ENCODE results near the gene PLXNA2. TPM values are rescaled to one million over a fixed set of nuclear protein-coding genes. Genes with fewer than 3 reads are reported as not detected.

PLXNA2 gene
- total RNA-seq, 1 donor from 2014 or later, result 14.1 TPM

DNA sequence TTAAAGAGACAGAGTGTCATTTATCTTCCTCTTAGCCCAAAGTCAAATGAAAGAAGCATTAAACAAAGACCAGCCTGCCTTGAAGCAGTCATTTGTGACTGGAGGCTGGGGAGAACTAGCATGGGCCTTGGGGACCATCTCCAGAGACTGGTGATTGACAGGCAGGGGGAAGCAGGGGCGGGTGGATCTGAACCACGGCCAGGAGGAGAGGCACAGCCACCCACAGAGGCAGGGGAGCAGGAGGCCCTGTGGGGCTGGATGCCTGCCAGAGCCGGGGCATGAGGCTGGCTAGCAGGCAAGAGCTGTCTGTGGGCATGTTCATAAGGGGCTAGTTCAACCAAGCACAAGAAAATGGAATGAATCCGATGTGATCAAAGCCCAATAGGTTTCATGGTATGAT is 73.9 kb downstream of the PLXNA2 start:
- Histone ChIP-seq H3K27me3 (ENCODE audit: control insufficient read depth in 3 of 3, insufficient read depth in 3 of 3, low read length in 3 of 3) (no peaks in the 10 kb centered on the region), H3K4me1 (ENCODE audit: control insufficient read depth in 3 of 3, insufficient read depth in 3 of 3, low read length in 3 of 3) (peaks cover 36 to 47% (median 38%) of the 10 kb centered on the region in 3 donors), H3K9me3 (ENCODE audit: control insufficient read depth in 3 of 3, low read length in 3 of 3) (no peaks in the 10 kb centered on the region), H3K36me3 (ENCODE audit: control insufficient read depth in 3 of 3, insufficient read depth in 3 of 3, low read length in 3 of 3) (no peaks in the 10 kb centered on the region), H3K9ac (ENCODE audit: low read depth in 1 of 3, low read length in 3 of 3) (no peak overlapping the region), H3K27ac (ENCODE audit: low read depth, low read length) (no peak overlapping the region), H3K4me3 (ENCODE audit: low read length in 3 of 3) (no peak overlapping the region)

DNA sequence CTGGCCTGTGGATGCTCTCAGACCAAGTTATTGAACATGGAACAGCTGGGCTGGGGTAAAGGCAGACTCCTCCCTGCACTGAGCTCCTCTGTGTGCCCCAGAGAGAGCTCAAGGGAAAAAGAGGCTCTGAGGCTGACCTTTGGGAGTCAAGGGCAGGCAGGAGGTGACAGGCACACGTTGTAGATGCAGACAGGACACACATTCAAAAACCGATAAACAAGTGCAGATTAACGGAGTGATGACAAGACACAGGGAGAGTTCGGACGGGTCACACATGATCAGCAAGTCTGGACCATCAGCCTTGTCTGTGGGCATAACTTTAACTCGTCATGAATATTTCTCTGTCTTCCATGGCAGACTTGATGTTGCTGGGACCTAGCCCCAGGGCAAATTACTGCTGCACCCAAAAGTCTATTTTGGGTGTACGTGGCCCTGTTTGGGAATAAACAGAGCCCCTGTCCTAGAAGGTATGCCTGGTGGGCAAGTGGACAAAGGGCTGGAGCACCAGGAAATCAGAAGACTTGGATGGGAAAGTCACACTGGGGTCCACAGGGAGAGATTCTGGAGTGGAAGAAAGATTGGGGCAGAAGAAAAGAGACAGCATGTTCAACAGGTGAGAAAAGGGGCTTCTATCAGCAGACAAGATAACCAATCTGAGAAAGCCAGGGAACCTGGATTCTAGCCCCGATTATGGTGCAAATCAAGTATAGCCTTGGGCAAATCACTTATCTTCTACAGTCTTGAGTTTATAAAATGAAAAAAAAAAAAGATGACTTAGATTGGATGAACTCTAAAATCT is 74.9 kb downstream of the PLXNA2 start:
- Histone ChIP-seq H3K27ac (ENCODE audit: low read depth, low read length) (no peak overlapping the region), H3K9ac (ENCODE audit: low read depth in 1 of 3, low read length in 3 of 3) (no peak overlapping the region), H3K4me3 (ENCODE audit: low read length in 3 of 3) (no peak overlapping the region), H3K36me3 (ENCODE audit: control insufficient read depth in 3 of 3, insufficient read depth in 3 of 3, low read length in 3 of 3) (no peaks in the 10 kb centered on the region), H3K4me1 (ENCODE audit: control insufficient read depth in 3 of 3, insufficient read depth in 3 of 3, low read length in 3 of 3) (peaks cover 36 to 47% (median 36%) of the 10 kb centered on the region in 3 donors), H3K27me3 (ENCODE audit: control insufficient read depth in 3 of 3, insufficient read depth in 3 of 3, low read length in 3 of 3) (no peaks in the 10 kb centered on the region), H3K9me3 (ENCODE audit: control insufficient read depth in 3 of 3, low read length in 3 of 3) (no peaks in the 10 kb centered on the region)

DNA sequence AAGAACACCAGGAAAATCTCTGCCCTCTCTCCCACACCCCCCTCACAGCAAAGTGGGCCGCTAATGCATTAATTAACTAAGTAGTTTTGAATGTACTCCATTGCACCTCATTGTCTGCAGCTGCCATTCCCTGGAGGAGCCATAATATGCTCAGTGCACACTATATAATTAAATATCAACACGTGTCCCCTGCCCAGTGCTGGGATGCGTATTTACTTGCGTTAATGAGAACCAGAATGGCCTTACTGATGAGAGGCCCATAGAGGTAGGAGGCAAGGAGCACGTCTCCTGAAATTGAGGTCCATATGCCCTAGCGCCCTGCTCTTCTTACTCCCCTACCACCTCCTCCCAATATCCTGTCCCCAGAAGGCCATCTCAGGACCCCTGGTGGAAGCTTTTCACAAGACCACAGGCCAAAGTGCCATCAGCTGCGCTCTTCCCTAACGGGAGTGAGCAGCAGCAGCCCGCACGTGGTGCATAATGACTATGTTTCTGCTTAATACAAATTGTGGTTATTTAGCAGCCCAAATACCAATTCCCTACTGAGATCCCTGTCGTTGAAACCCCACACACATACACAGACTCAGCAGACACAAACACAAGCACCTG is 76.8 kb downstream of the PLXNA2 start:
- Histone ChIP-seq H3K9ac (ENCODE audit: low read depth in 1 of 3, low read length in 3 of 3) (no peak overlapping the region), H3K36me3 (ENCODE audit: control insufficient read depth in 3 of 3, insufficient read depth in 3 of 3, low read length in 3 of 3) (no peaks in the 10 kb centered on the region), H3K4me3 (ENCODE audit: low read length in 3 of 3) (no peak overlapping the region), H3K9me3 (ENCODE audit: control insufficient read depth in 3 of 3, low read length in 3 of 3) (no peaks in the 10 kb centered on the region), H3K27me3 (ENCODE audit: control insufficient read depth in 3 of 3, insufficient read depth in 3 of 3, low read length in 3 of 3) (no peaks in the 10 kb centered on the region), H3K27ac (ENCODE audit: low read depth, low read length) (no peak overlapping the region), H3K4me1 (ENCODE audit: control insufficient read depth in 3 of 3, insufficient read depth in 3 of 3, low read length in 3 of 3) (peaks cover 37 to 50% (median 45%) of the 10 kb centered on the region in 3 donors)

DNA sequence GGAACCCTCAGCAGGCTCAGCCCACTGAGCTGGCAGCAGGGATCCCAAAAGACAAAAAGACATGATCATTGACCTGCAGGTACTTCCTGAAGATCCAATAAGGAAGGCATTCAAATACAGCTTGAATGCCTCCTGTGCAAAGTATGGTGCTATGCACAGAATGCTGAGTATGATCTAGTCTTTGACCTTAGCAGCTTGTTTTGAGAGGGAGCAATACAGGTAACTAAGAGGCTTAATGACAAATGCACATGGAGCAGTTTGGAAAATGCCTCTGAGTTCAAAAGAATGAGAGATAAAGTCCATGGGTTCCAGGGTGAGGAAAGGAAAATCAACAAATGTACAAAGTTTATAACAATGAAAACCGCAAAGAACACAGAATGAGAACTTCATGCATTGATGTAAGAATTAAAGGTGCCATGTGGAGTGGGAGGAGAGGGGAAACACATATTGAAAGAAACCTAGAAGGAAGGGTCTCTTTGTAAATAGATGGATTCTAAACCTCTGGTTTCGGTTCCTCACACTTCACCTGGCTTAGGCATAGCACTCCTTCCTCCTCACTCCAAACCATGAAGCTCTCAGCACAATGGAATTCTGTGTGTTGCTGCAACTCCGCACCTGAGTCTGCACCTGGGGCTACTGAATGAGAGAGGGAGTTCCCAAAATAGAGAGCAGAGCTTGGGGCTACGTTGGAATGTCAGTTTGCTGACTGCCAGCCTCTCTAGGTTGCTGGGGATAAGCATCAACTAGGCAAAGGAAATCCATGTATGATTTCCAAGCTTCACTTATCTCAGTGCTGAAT is 77.6 kb downstream of the PLXNA2 start:
- H3K36me3 ChIP-seq (ENCODE audit: control insufficient read depth in 3 of 3, insufficient read depth in 3 of 3, low read length in 3 of 3), result no peaks in the 10 kb centered on the region
- H3K9ac ChIP-seq (ENCODE audit: low read depth in 1 of 3, low read length in 3 of 3), result no peak overlapping the region
- H3K27me3 ChIP-seq (ENCODE audit: control insufficient read depth in 3 of 3, insufficient read depth in 3 of 3, low read length in 3 of 3), result no peaks in the 10 kb centered on the region
- no peak overlapping the region for H3K27ac ChIP-seq (ENCODE audit: low read depth, low read length)
- H3K9me3 ChIP-seq (ENCODE audit: control insufficient read depth in 3 of 3, low read length in 3 of 3), result no peaks in the 10 kb centered on the region
- H3K4me3 ChIP-seq (ENCODE audit: low read length in 3 of 3), result no peak overlapping the region
- H3K4me1 ChIP-seq (ENCODE audit: control insufficient read depth in 3 of 3, insufficient read depth in 3 of 3, low read length in 3 of 3), result peaks cover 40 to 54% (median 47%) of the 10 kb centered on the region in 3 donors

DNA sequence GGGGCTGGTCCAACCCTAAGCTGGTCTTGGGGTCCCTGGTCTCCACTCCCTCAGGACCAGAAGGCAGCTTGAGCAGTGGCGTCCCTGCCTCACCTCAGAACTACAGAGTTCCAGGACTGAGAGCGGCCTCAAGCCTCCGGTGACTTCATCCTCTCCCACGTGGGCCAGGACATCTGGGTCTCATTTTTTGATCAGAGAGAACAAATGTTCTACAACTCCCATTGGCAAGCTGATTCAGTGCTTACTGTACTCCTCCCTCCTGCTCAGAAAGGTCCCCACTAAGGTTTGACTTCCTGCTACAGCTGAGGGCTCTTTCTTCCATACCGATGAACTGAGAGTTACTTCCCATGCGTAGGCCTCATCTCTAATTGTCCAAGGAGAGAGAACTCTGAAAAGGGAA is 78.5 kb downstream of the PLXNA2 start:
- Histone ChIP-seq H3K27ac (ENCODE audit: low read depth, low read length) (no peak overlapping the region), H3K27me3 (ENCODE audit: control insufficient read depth in 3 of 3, insufficient read depth in 3 of 3, low read length in 3 of 3) (no peaks in the 10 kb centered on the region), H3K4me3 (ENCODE audit: low read length in 3 of 3) (no peak overlapping the region), H3K4me1 (ENCODE audit: control insufficient read depth in 3 of 3, insufficient read depth in 3 of 3, low read length in 3 of 3) (peaks cover 49 to 62% (median 56%) of the 10 kb centered on the region in 3 donors), H3K36me3 (ENCODE audit: control insufficient read depth in 3 of 3, insufficient read depth in 3 of 3, low read length in 3 of 3) (no peaks in the 10 kb centered on the region), H3K9ac (ENCODE audit: low read depth in 1 of 3, low read length in 3 of 3) (no peak overlapping the region), H3K9me3 (ENCODE audit: control insufficient read depth in 3 of 3, low read length in 3 of 3) (no peaks in the 10 kb centered on the region)

DNA sequence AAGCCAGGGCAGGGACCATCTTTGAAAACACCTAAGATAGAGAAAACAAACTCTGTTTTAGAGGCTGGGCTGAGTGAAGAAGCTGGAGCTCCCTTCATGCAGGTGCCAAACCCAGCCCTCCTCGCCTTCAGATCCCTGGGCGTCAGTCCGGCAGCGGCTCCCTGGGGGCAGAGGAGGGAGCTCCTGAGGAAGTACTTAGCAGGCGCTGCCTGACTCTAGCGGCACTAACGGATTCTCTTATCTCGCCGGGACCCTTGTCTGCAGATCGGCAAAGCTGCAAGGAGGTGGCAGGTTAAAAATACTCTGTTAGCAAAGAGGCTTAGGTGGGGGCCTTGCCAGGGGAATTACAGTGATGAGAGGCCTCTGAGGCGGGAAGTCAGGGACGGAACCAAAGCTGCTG is 79.6 kb downstream of the PLXNA2 start:
- peaks cover 59 to 68% (median 62%) of the 10 kb centered on the region in 3 donors for H3K4me1 ChIP-seq (ENCODE audit: control insufficient read depth in 3 of 3, insufficient read depth in 3 of 3, low read length in 3 of 3)
- H3K4me3 ChIP-seq (ENCODE audit: low read length in 3 of 3), result no peak overlapping the region
- no peaks in the 10 kb centered on the region for H3K27me3 ChIP-seq (ENCODE audit: control insufficient read depth in 3 of 3, insufficient read depth in 3 of 3, low read length in 3 of 3)
- H3K9me3 ChIP-seq (ENCODE audit: control insufficient read depth in 3 of 3, low read length in 3 of 3), result no peaks in the 10 kb centered on the region
- H3K9ac ChIP-seq (ENCODE audit: low read depth in 1 of 3, low read length in 3 of 3), result no peak overlapping the region
- no peaks in the 10 kb centered on the region for H3K36me3 ChIP-seq (ENCODE audit: control insufficient read depth in 3 of 3, insufficient read depth in 3 of 3, low read length in 3 of 3)
- H3K27ac ChIP-seq (ENCODE audit: low read depth, low read length), result no peak overlapping the region

DNA sequence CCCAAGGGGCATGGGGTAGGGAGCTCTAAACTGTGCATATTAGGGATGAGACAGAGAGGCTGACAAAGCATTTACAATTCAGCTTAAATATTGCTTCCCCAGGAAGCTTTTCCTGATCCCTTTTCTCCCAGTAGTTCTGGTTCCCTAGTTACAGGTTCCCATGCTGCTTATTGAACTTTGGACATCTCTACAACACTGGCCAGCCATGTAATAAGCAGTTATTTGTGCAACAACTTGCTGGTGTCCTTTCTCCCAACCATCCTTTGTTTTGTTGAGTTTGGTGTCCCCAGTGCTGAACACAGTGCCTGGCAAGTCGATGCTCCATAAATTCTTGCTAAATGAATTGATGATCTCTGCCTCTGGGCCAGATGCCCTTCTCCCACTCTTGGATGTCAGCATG is 80.6 kb downstream of the PLXNA2 start:
- Histone ChIP-seq H3K9me3 (ENCODE audit: control insufficient read depth in 3 of 3, low read length in 3 of 3) (no peaks in the 10 kb centered on the region), H3K27me3 (ENCODE audit: control insufficient read depth in 3 of 3, insufficient read depth in 3 of 3, low read length in 3 of 3) (no peaks in the 10 kb centered on the region), H3K36me3 (ENCODE audit: control insufficient read depth in 3 of 3, insufficient read depth in 3 of 3, low read length in 3 of 3) (no peaks in the 10 kb centered on the region), H3K27ac (ENCODE audit: low read depth, low read length) (no peak overlapping the region), H3K4me1 (ENCODE audit: control insufficient read depth in 3 of 3, insufficient read depth in 3 of 3, low read length in 3 of 3) (peaks cover 67 to 73% (median 70%) of the 10 kb centered on the region in 3 donors), H3K9ac (ENCODE audit: low read depth in 1 of 3, low read length in 3 of 3) (no peak overlapping the region), H3K4me3 (ENCODE audit: low read length in 3 of 3) (no peak overlapping the region)

DNA sequence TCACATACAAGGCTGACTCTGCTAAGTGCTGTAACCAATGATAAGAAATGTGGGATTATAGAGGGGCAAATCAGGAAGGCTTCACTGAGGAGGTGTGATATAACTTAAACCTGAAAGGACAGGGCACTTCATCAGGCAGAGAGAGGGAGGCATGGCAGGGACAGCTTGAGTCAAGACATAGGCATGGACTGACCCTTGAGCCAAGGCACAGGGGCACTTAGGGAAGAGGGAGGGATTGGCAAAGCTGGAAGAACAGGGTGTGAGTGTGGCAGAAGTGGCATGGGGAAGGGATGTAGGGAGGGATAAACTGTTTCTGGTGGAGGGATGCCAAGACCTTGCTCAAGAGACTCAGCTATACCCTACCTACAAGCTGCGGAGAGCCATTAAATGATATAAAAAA is 81.3 kb downstream of the PLXNA2 start:
- Histone ChIP-seq H3K27me3 (ENCODE audit: control insufficient read depth in 3 of 3, insufficient read depth in 3 of 3, low read length in 3 of 3) (no peaks in the 10 kb centered on the region), H3K9me3 (ENCODE audit: control insufficient read depth in 3 of 3, low read length in 3 of 3) (no peaks in the 10 kb centered on the region), H3K36me3 (ENCODE audit: control insufficient read depth in 3 of 3, insufficient read depth in 3 of 3, low read length in 3 of 3) (no peaks in the 10 kb centered on the region), H3K4me3 (ENCODE audit: low read length in 3 of 3) (peak overlapping the region in 1 of 3 donors; percentile 9), H3K27ac (ENCODE audit: low read depth, low read length) (peak overlapping the region; percentile 94), H3K4me1 (ENCODE audit: control insufficient read depth in 3 of 3, insufficient read depth in 3 of 3, low read length in 3 of 3) (peaks cover 73 to 79% (median 76%) of the 10 kb centered on the region in 3 donors), H3K9ac (ENCODE audit: low read depth in 1 of 3, low read length in 3 of 3) (peak overlapping the region in 1 of 3 donors; percentile 17)

DNA sequence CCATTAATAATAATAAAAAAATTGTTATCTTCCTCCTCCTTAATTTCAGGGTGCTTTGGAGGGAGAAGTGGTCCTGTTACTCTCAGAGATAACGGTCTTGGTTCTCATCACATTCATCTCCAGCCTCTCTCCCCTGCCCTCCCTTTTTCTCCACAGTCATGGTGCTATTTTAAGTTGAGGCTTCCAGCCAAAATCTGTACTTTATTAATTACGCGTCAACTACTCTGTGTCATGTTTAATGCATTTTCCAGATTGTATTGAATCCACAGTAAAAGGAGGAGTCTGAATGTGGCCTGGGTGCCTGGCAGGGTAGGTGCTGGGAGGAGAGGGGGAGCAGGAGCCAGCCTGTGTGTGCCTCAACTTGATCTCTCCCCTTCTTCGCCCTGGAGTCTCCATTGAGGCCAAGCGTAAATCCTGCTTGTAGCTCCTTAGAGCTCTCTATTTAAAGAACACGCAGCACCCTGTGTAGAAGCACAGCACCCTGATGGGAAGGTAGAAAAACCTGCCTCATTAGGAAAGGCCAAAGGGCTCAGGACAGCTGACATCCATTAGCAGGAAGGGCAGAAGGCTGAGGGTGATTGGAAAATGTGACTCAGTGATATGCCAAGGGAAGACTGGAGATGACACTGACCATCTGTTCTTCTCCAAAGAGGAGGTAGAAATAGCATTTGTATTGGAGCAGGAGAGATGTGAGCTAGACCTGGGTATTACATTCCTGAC is 82.4 kb downstream of the PLXNA2 start:
- no peaks in the 10 kb centered on the region for H3K36me3 ChIP-seq (ENCODE audit: control insufficient read depth in 3 of 3, insufficient read depth in 3 of 3, low read length in 3 of 3)
- H3K27ac ChIP-seq (ENCODE audit: low read depth, low read length), result peak overlapping the region; percentile 94
- H3K9me3 ChIP-seq (ENCODE audit: control insufficient read depth in 3 of 3, low read length in 3 of 3), result no peaks in the 10 kb centered on the region
- no peaks in the 10 kb centered on the region for H3K27me3 ChIP-seq (ENCODE audit: control insufficient read depth in 3 of 3, insufficient read depth in 3 of 3, low read length in 3 of 3)
- H3K4me3 ChIP-seq (ENCODE audit: low read length in 3 of 3), result peak overlapping the region in 2 of 3 donors; percentile 21 to 41
- H3K9ac ChIP-seq (ENCODE audit: low read depth in 1 of 3, low read length in 3 of 3), result peak overlapping the region in 2 of 3 donors; percentile 54 to 70
- peaks cover 81 to 90% (median 87%) of the 10 kb centered on the region in 3 donors for H3K4me1 ChIP-seq (ENCODE audit: control insufficient read depth in 3 of 3, insufficient read depth in 3 of 3, low read length in 3 of 3)

Data from skeletal muscle tissue (tissue), 4 donors.